GM12892 (cell line): Measurements from ENCODE around the gene HES6.

ENCODE experiments used
- POLR2A ChIP-seq: IDR thresholded peaks from 2 replicates; pipeline ENCODE4 v1.6.1; 2011; ENCODE audit warnings: low read depth, low read length, control low read depth
- POLR2AphosphoS5 ChIP-seq: IDR thresholded peaks from 2 replicates; pipeline ENCODE4 v1.6.1; 2011; ENCODE audit warnings: low read depth, low read length, control low read depth
- TAF1 ChIP-seq: IDR thresholded peaks from 2 replicates; pipeline ENCODE4 v1.6.1; 2011; ENCODE audit warnings: low read depth, mild to moderate bottlenecking, control low read depth, low read length, borderline replicate concordance

DNA sequence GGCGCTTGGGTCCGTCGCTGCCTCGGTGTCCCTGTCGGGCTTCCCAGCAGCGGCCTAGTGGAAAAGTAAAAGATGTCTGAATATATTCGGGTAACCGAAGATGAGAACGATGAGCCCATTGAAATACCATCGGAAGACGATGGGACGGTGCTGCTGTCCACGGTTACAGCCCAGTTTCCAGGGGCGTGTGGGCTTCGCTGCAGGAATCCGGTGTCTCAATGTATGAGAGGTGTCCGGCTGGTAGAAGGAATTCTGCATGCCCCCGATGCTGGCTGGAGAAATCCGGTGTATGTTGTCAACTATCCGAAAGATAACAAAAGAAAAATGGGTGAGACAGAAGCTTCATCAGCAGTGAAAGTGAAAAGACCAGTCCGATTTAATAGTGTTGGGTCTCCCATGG is 8.0 kb downstream of the HES6 start:
- TF ChIP-seq POLR2A (no peak), POLR2AphosphoS5 (no peak), TAF1 (no peak)
